Right atrium auricular region (tissue), 2 donors: ENCODE measurements around the gene KPNA1. TPM values are rescaled to one million over a fixed set of nuclear protein-coding genes. Genes with fewer than 3 reads are reported as not detected.
"Not testable (repeated sequence)": the region's sequence is repeated elsewhere in the genome, so short reads cannot be mapped to it uniquely, and the experiment has no call there.

Experiments
- DNase-seq: peaks from one replicate; pipeline ENCODE4 v3.0.0-alpha.2; 2019; ENCODE audit warnings: low spot score
- H3K27ac ChIP-seq, 2 donors: fragments of 200-600 bp; sonication (generic); 1 replicate in 1 of 2; 2 replicates in 1 of 2; pipeline ENCODE4 v1.5.1; 2016 to 2019
- H3K27me3 ChIP-seq, 2 donors: fragments of 200-600 bp; sonication (generic); one replicate each; pipeline versions ENCODE4 v1.5.1 to v1.6.0; 2017 to 2019
- H3K36me3 ChIP-seq: fragments of 200-600 bp; sonication (generic); one replicate; pipeline ENCODE4 v1.5.1; 2016
- H3K4me1 ChIP-seq, 2 donors: fragments of 200-600 bp; sonication (generic); one replicate each; pipeline versions ENCODE4 v1.5.1 to v1.6.0; 2017 to 2019
- H3K4me3 ChIP-seq, 2 donors: fragments of 200-600 bp; sonication (generic); 1 replicate in 1 of 2; 2 replicates in 1 of 2; pipeline ENCODE4 v1.5.1; 2017 to 2019; ENCODE audit warnings: mild to moderate bottlenecking in 1 of 2, moderate library complexity in 1 of 2
- H3K9me3 ChIP-seq, 2 donors: fragments of 200-600 bp; sonication (generic); one replicate each; pipeline ENCODE4 v1.5.1; 2019
- CTCF ChIP-seq, 2 donors: fragments of 200-600 bp; sonication (generic); IDR thresholded peaks; one replicate each; pipeline ENCODE4 v1.5.1; 2019; ENCODE audit warnings: antibody characterized with exemption in 2 of 2
- total RNA-seq, 2 donors: library from RNA; depleted of rRNA; stranded (reverse); fragments of >200 nt; gene quantifications; one replicate each; pipeline ENCODE4 v1.1.0, GENCODE V29; 2016

Gene KPNA1
- total RNA-seq, 2 donors from 2014 or later: 33.3 to 40.0 TPM

GRCh38 chr3:122456074-122456473 is 58.7 kb downstream of the KPNA1 start:
- Histone ChIP-seq H3K4me3 (no peak overlapping the region), H3K27ac (no peak overlapping the region), H3K27me3 (no peaks in the 10 kb centered on the region), H3K4me1 (no peaks in the 10 kb centered on the region), H3K9me3 (no peaks in the 10 kb centered on the region), H3K36me3 (peaks cover 61% of the 10 kb centered on the region)
- no peak for DNase-seq
- TF ChIP-seq CTCF (IDR thresholded peaks at IDR 0.05): no peak

- no peak overlapping the region for H3K27ac ChIP-seq
- H3K36me3 ChIP-seq: peaks cover 53% of the 10 kb centered on the region
- TF ChIP-seq CTCF (IDR thresholded peaks at IDR 0.05): no peak
- no peaks in the 10 kb centered on the region for H3K27me3 ChIP-seq
- H3K4me1 ChIP-seq: no peaks in the 10 kb centered on the region
- no peak for DNase-seq
- no peak overlapping the region for H3K4me3 ChIP-seq
- H3K9me3 ChIP-seq: no peaks in the 10 kb centered on the region
Observed at GRCh38 chr3:122451371-122451770, 63.4 kb downstream of the KPNA1 start.

- H3K4me1 ChIP-seq, DNase-seq, H3K9me3 ChIP-seq, H3K27me3 ChIP-seq, H3K4me3 ChIP-seq, H3K27ac ChIP-seq: not testable (repeated sequence)
- H3K36me3 ChIP-seq: peaks cover 65% of the 10 kb centered on the region
Observed at GRCh38 chr3:122448218-122448617, 66.5 kb downstream of the KPNA1 start.

- H3K27ac ChIP-seq, H3K4me1 ChIP-seq: not testable (repeated sequence)
- H3K36me3 ChIP-seq: peaks cover 72% of the 10 kb centered on the region
Observed at GRCh38 chr3:122444491-122444887, 70.2 kb downstream of the KPNA1 start.

GRCh38 chr3:122443762-122444490 is 70.8 kb downstream of the KPNA1 start:
- H3K27ac ChIP-seq, H3K4me3 ChIP-seq, H3K4me1 ChIP-seq, DNase-seq, H3K27me3 ChIP-seq, H3K9me3 ChIP-seq: not testable (repeated sequence)
- H3K36me3 ChIP-seq: peaks cover 72% of the 10 kb centered on the region

More at GRCh38 chr3:122444491-122444887, 70.2 kb downstream of the KPNA1 start:
- not testable (repeated sequence) for H3K27me3 ChIP-seq, DNase-seq, H3K4me3 ChIP-seq, H3K9me3 ChIP-seq

- no peak for TF ChIP-seq CTCF (IDR thresholded peaks at IDR 0.05)
- DNase-seq: no peak
- peaks cover 71% of the 10 kb centered on the region for H3K36me3 ChIP-seq
- H3K4me1 ChIP-seq: no peaks in the 10 kb centered on the region
- no peaks in the 10 kb centered on the region for H3K27me3 ChIP-seq
- H3K4me3 ChIP-seq: no peak overlapping the region
- H3K27ac ChIP-seq: no peak overlapping the region
- H3K9me3 ChIP-seq: no peaks in the 10 kb centered on the region
Observed at GRCh38 chr3:122443090-122443489, 71.6 kb downstream of the KPNA1 start.

- H3K9me3 ChIP-seq: peaks cover 0 to 13% of the 10 kb centered on the region in 2 donors
- H3K27ac ChIP-seq: no peak overlapping the region
- no peak for TF ChIP-seq CTCF (IDR thresholded peaks at IDR 0.05)
- no peak for DNase-seq
- H3K27me3 ChIP-seq: no peaks in the 10 kb centered on the region
- no peaks in the 10 kb centered on the region for H3K4me1 ChIP-seq
- H3K36me3 ChIP-seq: peaks cover 70% of the 10 kb centered on the region
- H3K4me3 ChIP-seq: no peak overlapping the region
Observed at GRCh38 chr3:122435950-122436349, 78.8 kb downstream of the KPNA1 start.
